ENCODE results near the gene SUPT3H. TPM values are rescaled to one million over a fixed set of nuclear protein-coding genes. Genes with fewer than 3 reads are reported as not detected.

Gene SUPT3H
- total RNA-seq, 3 donors from 2014 or later, result 6.9 to 15.1 (median 13.6) TPM

GRCh38 chr6:45192556-45192955 is 185.2 kb downstream of the SUPT3H start:
- Histone ChIP-seq H3K4me1 (no peaks in the 10 kb centered on the region), H3K36me3 (no peaks in the 10 kb centered on the region), H3K4me3 (no peak overlapping the region), H3K9me3 (no peaks in the 10 kb centered on the region), H3K27ac (no peak overlapping the region), H3K27me3 (no peaks in the 10 kb centered on the region)
- DNase-seq (ENCODE audit: low spot score in 2 of 2), result no peak
- intact Hi-C loops (cut with DNase I; ENCODE audit: low total_unique reads), result no loop called here
- TF ChIP-seq POLR2A (IDR thresholded peaks at IDR 0.05) (no peak), POLR2AphosphoS5 (IDR thresholded peaks at IDR 0.05) (no peak)
- TF ChIP-seq, protein P1, sequence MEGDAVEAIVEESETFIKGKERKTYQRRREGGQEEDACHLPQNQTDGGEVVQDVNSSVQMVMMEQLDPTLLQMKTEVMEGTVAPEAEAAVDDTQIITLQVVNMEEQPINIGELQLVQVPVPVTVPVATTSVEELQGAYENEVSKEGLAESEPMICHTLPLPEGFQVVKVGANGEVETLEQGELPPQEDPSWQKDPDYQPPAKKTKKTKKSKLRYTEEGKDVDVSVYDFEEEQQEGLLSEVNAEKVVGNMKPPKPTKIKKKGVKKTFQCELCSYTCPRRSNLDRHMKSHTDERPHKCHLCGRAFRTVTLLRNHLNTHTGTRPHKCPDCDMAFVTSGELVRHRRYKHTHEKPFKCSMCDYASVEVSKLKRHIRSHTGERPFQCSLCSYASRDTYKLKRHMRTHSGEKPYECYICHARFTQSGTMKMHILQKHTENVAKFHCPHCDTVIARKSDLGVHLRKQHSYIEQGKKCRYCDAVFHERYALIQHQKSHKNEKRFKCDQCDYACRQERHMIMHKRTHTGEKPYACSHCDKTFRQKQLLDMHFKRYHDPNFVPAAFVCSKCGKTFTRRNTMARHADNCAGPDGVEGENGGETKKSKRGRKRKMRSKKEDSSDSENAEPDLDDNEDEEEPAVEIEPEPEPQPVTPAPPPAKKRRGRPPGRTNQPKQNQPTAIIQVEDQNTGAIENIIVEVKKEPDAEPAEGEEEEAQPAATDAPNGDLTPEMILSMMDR (IDR thresholded peaks at IDR 0.05), result no peak

DNA sequence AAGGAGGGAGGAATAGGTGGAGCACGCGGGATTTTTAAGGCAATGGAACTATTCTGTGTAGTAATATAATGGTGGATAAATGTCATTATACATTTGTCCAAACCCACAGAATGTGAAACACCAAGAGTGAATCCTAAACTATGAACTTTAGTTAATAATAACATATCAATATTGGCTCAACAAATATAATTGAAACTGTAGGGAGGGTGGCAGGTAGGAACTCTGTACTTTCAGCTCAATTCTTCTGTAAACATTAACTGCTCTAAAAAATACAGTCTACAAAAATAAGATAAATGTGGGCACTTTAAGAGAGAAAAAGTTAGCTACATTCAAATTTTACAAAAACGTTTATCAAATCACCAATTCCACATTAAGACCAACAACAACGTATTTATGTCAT is 186.3 kb downstream of the SUPT3H start:
- Histone ChIP-seq H3K27me3 (no peaks in the 10 kb centered on the region), H3K4me1 (no peaks in the 10 kb centered on the region), H3K27ac (no peak overlapping the region), H3K36me3 (no peaks in the 10 kb centered on the region), H3K9me3 (no peaks in the 10 kb centered on the region), H3K4me3 (no peak overlapping the region)
- intact Hi-C loops (cut with DNase I; ENCODE audit: low total_unique reads), result no loop called here
- no peak for DNase-seq (ENCODE audit: low spot score in 2 of 2)
- no peak for TF ChIP-seq POLR2AphosphoS5 (IDR thresholded peaks at IDR 0.05)

DNA sequence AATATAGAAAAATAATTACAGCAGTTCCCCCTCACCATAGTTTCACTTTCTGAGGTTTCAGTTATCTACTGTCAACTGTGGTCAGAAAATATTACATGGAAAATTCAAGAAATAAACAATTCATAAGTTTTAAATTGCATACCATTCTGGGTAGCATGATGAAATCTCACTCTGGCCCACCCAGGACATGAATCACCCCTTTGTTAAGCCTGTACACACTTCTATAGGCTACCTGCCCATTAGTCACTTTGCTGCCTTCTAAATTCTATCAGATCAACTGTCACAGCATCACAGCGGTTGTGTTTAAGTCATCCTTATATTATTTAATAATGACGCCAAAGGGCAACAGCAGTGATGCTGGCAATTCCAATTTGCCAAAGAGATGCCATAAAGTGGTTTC is 189.9 kb downstream of the SUPT3H start:
- H3K4me3 ChIP-seq, result no peak overlapping the region
- H3K27ac ChIP-seq, result no peak overlapping the region
- no peaks in the 10 kb centered on the region for H3K36me3 ChIP-seq
- H3K9me3 ChIP-seq, result no peaks in the 10 kb centered on the region
- H3K27me3 ChIP-seq, result no peaks in the 10 kb centered on the region
- H3K4me1 ChIP-seq, result no peaks in the 10 kb centered on the region
- TF ChIP-seq POLR2AphosphoS5 (IDR thresholded peaks at IDR 0.05), result no peak
- TF ChIP-seq, protein P1 (IDR thresholded peaks at IDR 0.05), result no peak
- no peak for TF ChIP-seq POLR2A (IDR thresholded peaks at IDR 0.05)
- intact Hi-C loops (cut with DNase I; ENCODE audit: low total_unique reads), result loop anchor here (10.0 kb wide), 1 partner anchor 133 kb away; no protein-coding TSS in a partner anchor
- DNase-seq (ENCODE audit: low spot score in 2 of 2), result no peak

GRCh38 chr6:45185403-45186251 is 192.1 kb downstream of the SUPT3H start:
- no peak for TF ChIP-seq POLR2A (IDR thresholded peaks at IDR 0.05)
- TF ChIP-seq, protein P1 (IDR thresholded peaks at IDR 0.05), result no peak
- TF ChIP-seq POLR2AphosphoS5 (IDR thresholded peaks at IDR 0.05), result no peak
- intact Hi-C loops (cut with DNase I; ENCODE audit: low total_unique reads), result loop anchor here (10.0 kb wide), 1 partner anchor 131 kb away; no protein-coding TSS in a partner anchor

DNA sequence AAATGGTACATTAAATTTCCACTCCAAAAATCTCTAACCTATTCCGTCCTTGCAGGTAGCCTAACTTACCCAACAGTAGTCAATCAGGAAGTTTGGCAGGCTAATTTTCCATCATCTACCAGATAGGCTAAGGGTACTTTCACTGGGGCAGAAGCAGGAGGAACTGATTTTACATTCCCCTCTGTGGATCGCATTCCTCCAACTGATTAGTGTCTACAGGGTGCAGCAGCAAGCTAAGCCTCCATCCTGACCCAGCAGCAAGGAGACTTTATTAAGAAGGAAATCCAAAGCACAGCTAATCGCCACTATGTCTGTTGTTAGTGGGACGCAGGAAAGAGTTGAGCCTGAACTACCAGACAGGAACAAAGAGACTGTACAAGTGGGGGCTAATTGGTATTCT is 192.8 kb downstream of the SUPT3H start:
- TF ChIP-seq POLR2AphosphoS5 (IDR thresholded peaks at IDR 0.05), result no peak
- TF ChIP-seq, protein P1 (IDR thresholded peaks at IDR 0.05), result no peak
- TF ChIP-seq POLR2A (IDR thresholded peaks at IDR 0.05), result no peak

More at GRCh38 chr6:45185403-45186251, 192.1 kb downstream of the SUPT3H start:
- H3K9me3 ChIP-seq, result no peaks in the 10 kb centered on the region
- H3K4me1 ChIP-seq, result no peaks in the 10 kb centered on the region
- H3K27ac ChIP-seq, result no peak overlapping the region
- no peaks in the 10 kb centered on the region for H3K36me3 ChIP-seq
- H3K4me3 ChIP-seq, result no peak overlapping the region
- no peaks in the 10 kb centered on the region for H3K27me3 ChIP-seq
- DNase-seq (ENCODE audit: low spot score in 2 of 2), result no peak

More for the DNA sequence above, 192.8 kb downstream of the SUPT3H start:
- Histone ChIP-seq H3K27me3 (no peaks in the 10 kb centered on the region), H3K4me1 (no peaks in the 10 kb centered on the region), H3K27ac (no peak overlapping the region), H3K4me3 (no peak overlapping the region), H3K36me3 (no peaks in the 10 kb centered on the region), H3K9me3 (no peaks in the 10 kb centered on the region)
- intact Hi-C loops (cut with DNase I; ENCODE audit: low total_unique reads), result loop anchor here (10.0 kb wide), 1 partner anchor 130 kb away; no protein-coding TSS in a partner anchor
- no peak for DNase-seq (ENCODE audit: low spot score in 2 of 2)

Data from breast epithelium (tissue), 4 donors.